Peyer's patch (tissue), 4 donors: Measurements from ENCODE around the gene RAB11FIP5. TPM values are rescaled to one million over a fixed set of nuclear protein-coding genes. Genes with fewer than 3 reads are reported as not detected.

ENCODE experiments used
- DNase-seq, 3 donors: peaks; one replicate each; pipeline ENCODE4 v3.0.0-alpha.2; 2017 to 2019
- H3K27ac ChIP-seq, 4 donors: fragments of 200-600 bp; sonication (generic); one replicate each; pipeline ENCODE4 v1.5.1; 2016 to 2019
- H3K27me3 ChIP-seq, 2 donors: fragments of 200-600 bp; sonication (generic); one replicate each; pipeline ENCODE4 v1.5.1; 2019
- H3K36me3 ChIP-seq, 3 donors: fragments of 200-600 bp; sonication (generic); one replicate each; pipeline ENCODE4 v1.5.1; 2016 to 2019
- H3K4me1 ChIP-seq, 4 donors: fragments of 200-600 bp; sonication (generic); one replicate each; pipeline ENCODE4 v1.5.1; 2016 to 2019
- H3K4me3 ChIP-seq, 4 donors: fragments of 200-600 bp; sonication (generic); 1 replicate in 3 of 4; 2 replicates in 1 of 4; pipeline ENCODE4 v1.5.1; 2016 to 2019; ENCODE audit warnings: mild to moderate bottlenecking in 1 of 4
- H3K9me3 ChIP-seq, 4 donors: fragments of 200-600 bp; sonication (generic); one replicate each; pipeline ENCODE4 v1.5.1; 2016 to 2019; ENCODE audit warnings: mild to moderate bottlenecking in 1 of 4
- CTCF ChIP-seq, 6 experiments: fragments of 450-650 bp in 4 of 6; fragments of 200-600 bp in 2 of 6; sonication (generic) in 1 of 6; IDR thresholded peaks; one replicate each; pipeline ENCODE4 v1.5.1; 2017 to 2019; ENCODE audit warnings: antibody characterized with exemption in 6 of 6, mild to moderate bottlenecking in 3 of 6, moderate library complexity in 1 of 6
- POLR2A ChIP-seq, 2 donors: fragments of 450-650 bp; IDR thresholded peaks; one replicate each; pipeline ENCODE4 v1.5.1; 2017; ENCODE audit warnings: antibody characterized with exemption in 2 of 2, mild to moderate bottlenecking in 2 of 2, moderate library complexity in 2 of 2
- total RNA-seq, 4 donors: library from RNA; depleted of rRNA; stranded (reverse); fragments of >200 nt; gene quantifications; one replicate each; pipeline ENCODE4 v1.1.0, GENCODE V29; 2016

RAB11FIP5 gene
- 10 to 100 TPM in 1 of 4 donors, 1 to 10 TPM in 3; 5.1 to 10.7 (median 9.3) TPM for total RNA-seq

- Histone ChIP-seq H3K4me1 (peaks cover 5 to 20% (median 11%) of the 10 kb centered on the region in 4 donors), H3K27ac (peak within 1 kb of the TSS; percentile 57 to 90 (median 70)), H3K27me3 (no peaks in the 10 kb centered on the region), H3K4me3 (peak within 1 kb of the TSS; percentile 58 to 93 (median 89)), H3K36me3 (no peaks in the 10 kb centered on the region), H3K9me3 (no peaks in the 10 kb centered on the region)
- peak; percentile 77 to 89 (median 83) for DNase-seq
- TF ChIP-seq CTCF (IDR thresholded peaks at IDR 0.05) (no peak), POLR2A (IDR thresholded peaks at IDR 0.05) (no peak)
Measured at GRCh38 chr2:73112913-73113854, at the start of gene RAB11FIP5. TSS of gene RAB11FIP5 (minus strand) at chr2:73112948. CDS start at chr2:73112777, 171 bp downstream.

- TF ChIP-seq POLR2A (IDR thresholded peaks at IDR 0.05) (no peak), CTCF (IDR thresholded peaks at IDR 0.05) (peak in 4 of 6 experiments; percentile 40 to 57 (median 48))
- Histone ChIP-seq H3K4me1 (no peaks in the 10 kb centered on the region), H3K9me3 (no peaks in the 10 kb centered on the region), H3K4me3 (no peak overlapping the region), H3K27ac (no peak overlapping the region), H3K36me3 (no peaks in the 10 kb centered on the region), H3K27me3 (no peaks in the 10 kb centered on the region)
- peak in 2 of 3 donors; percentile 61 to 64 for DNase-seq
Measured at GRCh38 chr2:73156539-73157124, 43.9 kb upstream of the RAB11FIP5 start.

GRCh38 chr2:73142937-73143336 is 30.2 kb upstream of the RAB11FIP5 start:
- H3K27me3 ChIP-seq, result no peaks in the 10 kb centered on the region
- H3K9me3 ChIP-seq, result no peaks in the 10 kb centered on the region
- TF ChIP-seq POLR2A (IDR thresholded peaks at IDR 0.05) (no peak), CTCF (IDR thresholded peaks at IDR 0.05) (no peak)
- H3K4me1 ChIP-seq, result no peaks in the 10 kb centered on the region
- H3K36me3 ChIP-seq, result no peaks in the 10 kb centered on the region
- no peak for DNase-seq
- no peak overlapping the region for H3K4me3 ChIP-seq
- H3K27ac ChIP-seq, result no peak overlapping the region

- no peaks in the 10 kb centered on the region for H3K4me1 ChIP-seq
- no peak for DNase-seq
- no peak for TF ChIP-seq CTCF (IDR thresholded peaks at IDR 0.05)
- TF ChIP-seq POLR2A (IDR thresholded peaks at IDR 0.05), result no peak
- H3K4me3 ChIP-seq, result no peak overlapping the region
- no peaks in the 10 kb centered on the region for H3K27me3 ChIP-seq
- no peaks in the 10 kb centered on the region for H3K9me3 ChIP-seq
- no peaks in the 10 kb centered on the region for H3K36me3 ChIP-seq
- no peak overlapping the region for H3K27ac ChIP-seq
Measured at GRCh38 chr2:73141896-73142295, 29.1 kb upstream of the RAB11FIP5 start.

GRCh38 chr2:73135236-73135635 is 22.5 kb upstream of the RAB11FIP5 start:
- H3K27me3 ChIP-seq, result no peaks in the 10 kb centered on the region
- H3K36me3 ChIP-seq, result no peaks in the 10 kb centered on the region
- no peak for DNase-seq
- H3K4me3 ChIP-seq, result no peak overlapping the region
- H3K4me1 ChIP-seq, result no peaks in the 10 kb centered on the region
- H3K9me3 ChIP-seq, result no peaks in the 10 kb centered on the region
- no peak for TF ChIP-seq POLR2A (IDR thresholded peaks at IDR 0.05)
- no peak for TF ChIP-seq CTCF (IDR thresholded peaks at IDR 0.05)
- H3K27ac ChIP-seq, result no peak overlapping the region
